Loucy (cell line): ENCODE results near the gene SH2D4B.
A peak's percentile ranks its signal among the peaks of the same experiment; 100 is the strongest.

Experiments used
- H2AFZ ChIP-seq: fragments of 200-600 bp; sonication (generic); 2 replicates; pipeline ENCODE4 v1.6.0; 2016; ENCODE audit warnings: antibody characterized with exemption, mild to moderate bottlenecking, low read length, moderate library complexity
- H3F3A ChIP-seq: fragments of 200-600 bp; 2 replicates; pipeline ENCODE4 v1.6.0; 2016; ENCODE audit warnings: antibody characterized with exemption, low read depth, mild to moderate bottlenecking
- H3K27me3 ChIP-seq: fragments of 200-600 bp; sonication (generic); 2 replicates; pipeline ENCODE4 v1.6.1; 2014; ENCODE audit warnings: low read length, mild to moderate bottlenecking; ENCODE audit not compliant: insufficient read depth, poor library complexity, severe bottlenecking
- H3K36me3 ChIP-seq: fragments of 200-600 bp; sonication (generic); 2 replicates; pipeline ENCODE4 v1.6.1; 2016; ENCODE audit warnings: low read length; ENCODE audit not compliant: insufficient read depth
- H3K4me1 ChIP-seq: fragments of 200-600 bp; sonication (generic); 2 replicates; pipeline ENCODE4 v1.5.1; 2014; ENCODE audit warnings: low read length, mild to moderate bottlenecking; ENCODE audit not compliant: insufficient read depth, poor library complexity, severe bottlenecking
- H3K4me2 ChIP-seq: fragments of 200-600 bp; sonication (generic); 2 replicates; pipeline ENCODE4 v1.6.0; 2014; ENCODE audit warnings: antibody characterized with exemption, low read length, low read depth, mild to moderate bottlenecking; ENCODE audit not compliant: poor library complexity, severe bottlenecking
- H3K4me3 ChIP-seq: fragments of 200-600 bp; sonication (generic); 2 replicates; pipeline ENCODE4 v1.5.1; 2014; ENCODE audit warnings: low read length, mild to moderate bottlenecking, mixed read lengths; ENCODE audit not compliant: poor library complexity, severe bottlenecking
- H3K79me2 ChIP-seq: fragments of 200-600 bp; sonication (generic); 2 replicates; pipeline ENCODE4 v1.6.1; 2014; ENCODE audit warnings: low read length; ENCODE audit not compliant: insufficient read depth
- H3K9ac ChIP-seq: fragments of 200-600 bp; sonication (generic); 2 replicates; pipeline ENCODE4 v1.6.0; 2014; ENCODE audit warnings: mild to moderate bottlenecking, low read depth, low read length, moderate library complexity; ENCODE audit not compliant: poor library complexity, severe bottlenecking
- H3K9me2 ChIP-seq: fragments of 200-600 bp; sonication (generic); replicated peaks from 2 replicates; pipeline ENCODE4 v1.6.1; 2016; ENCODE audit warnings: low read depth, low read length, mixed read lengths
- H3K9me3 ChIP-seq: fragments of 200-600 bp; sonication (generic); 2 replicates; pipeline ENCODE4 v1.6.1; 2014; ENCODE audit warnings: mild to moderate bottlenecking, antibody characterized with exemption, low read length, low read depth; ENCODE audit not compliant: insufficient read depth
- H4K20me1 ChIP-seq: fragments of 200-600 bp; sonication (generic); 2 replicates; pipeline ENCODE4 v1.6.0; 2014; ENCODE audit warnings: antibody characterized with exemption, low read length, mild to moderate bottlenecking; ENCODE audit not compliant: insufficient read depth, poor library complexity, severe bottlenecking
- CTCF ChIP-seq: fragments of 200-600 bp; sonication (generic); conservative IDR thresholded peaks from 2 replicates; pipeline ENCODE4 v1.5.1; 2014; ENCODE audit warnings: mild to moderate bottlenecking, antibody characterized with exemption, low read length
- EZH2phosphoT487 ChIP-seq: fragments of 200-600 bp; IDR thresholded peaks from 2 replicates; pipeline ENCODE4 v1.6.1; 2018; ENCODE audit warnings: antibody characterized with exemption, mild to moderate bottlenecking, moderate library complexity, borderline replicate concordance

SH2D4B gene

GRCh38 chr10:80596391-80597257, 58.9 kb downstream of the SH2D4B start:
- Histone ChIP-seq H3K27me3 (no peaks in the 10 kb centered on the region), H3K79me2 (no peaks in the 10 kb centered on the region), H3F3A (no peaks in the 10 kb centered on the region), H2AFZ (no peak overlapping the region), H3K9me2 (no peaks in the 10 kb centered on the region), H3K4me2 (no peak overlapping the region), H4K20me1 (no peaks in the 10 kb centered on the region), H3K4me3 (no peak overlapping the region), H3K36me3 (no peaks in the 10 kb centered on the region), H3K4me1 (no peaks in the 10 kb centered on the region), H3K9ac (no peak overlapping the region), H3K9me3 (no peaks in the 10 kb centered on the region)
- TF ChIP-seq CTCF, result peak; percentile 77
- no peak for TF ChIP-seq EZH2phosphoT487

GRCh38 chr10:80598084-80598798, 60.5 kb downstream of the SH2D4B start:
- Histone ChIP-seq H3K27me3 (no peaks in the 10 kb centered on the region), H3F3A (no peaks in the 10 kb centered on the region), H4K20me1 (no peaks in the 10 kb centered on the region), H3K4me3 (no peak overlapping the region), H3K9me3 (no peaks in the 10 kb centered on the region), H3K36me3 (no peaks in the 10 kb centered on the region), H3K79me2 (no peaks in the 10 kb centered on the region), H2AFZ (0 out of 2 replicates have a peak overlapping the region, but pooled peaks have one; percentile 10), H3K9me2 (no peaks in the 10 kb centered on the region), H3K9ac (no peak overlapping the region), H3K4me2 (no peak overlapping the region), H3K4me1 (no peaks in the 10 kb centered on the region)
- no peak for TF ChIP-seq EZH2phosphoT487
- TF ChIP-seq CTCF, result no peak

- no peaks in the 10 kb centered on the region for H3K4me1 ChIP-seq
- H3K36me3 ChIP-seq, result no peaks in the 10 kb centered on the region
- no peaks in the 10 kb centered on the region for H3K9me2 ChIP-seq
- no peak overlapping the region for H3K4me2 ChIP-seq
- TF ChIP-seq EZH2phosphoT487 (no peak), CTCF (no peak)
- no peak overlapping the region for H3K4me3 ChIP-seq
- H2AFZ ChIP-seq, result 0 out of 2 replicates have a peak overlapping the region, but pooled peaks have one; percentile 4
- H3K9ac ChIP-seq, result no peak overlapping the region
- no peaks in the 10 kb centered on the region for H3K27me3 ChIP-seq
- H3K79me2 ChIP-seq, result no peaks in the 10 kb centered on the region
- no peaks in the 10 kb centered on the region for H4K20me1 ChIP-seq
- no peaks in the 10 kb centered on the region for H3F3A ChIP-seq
- H3K9me3 ChIP-seq, result no peaks in the 10 kb centered on the region
Observed at GRCh38 chr10:80598951-80599350, 61.2 kb downstream of the SH2D4B start.
